Thymus (tissue), 11 donors: Measurements from ENCODE around the gene ERI3. TPM values are rescaled to one million over a fixed set of nuclear protein-coding genes. Genes with fewer than 3 reads are reported as not detected.

Experiments used
- DNase-seq, 9 donors: peaks; one replicate each; pipeline ENCODE4 v3.0.0-alpha.2; 2013; ENCODE audit warnings: low spot score in 9 of 9, low read depth in 6 of 9, missing footprints in 1 of 9
- H3K27ac ChIP-seq, 2 donors: one replicate each; pipeline ENCODE4 v1.5.1; 2013; ENCODE audit warnings: control low read depth in 1 of 2, low read depth in 1 of 2, low read length in 1 of 2, mild to moderate bottlenecking in 1 of 2, moderate library complexity in 1 of 2
- H3K27me3 ChIP-seq, 2 donors: one replicate each; pipeline ENCODE4 v1.5.1; 2013; ENCODE audit warnings: low read length in 1 of 2; ENCODE audit not compliant: control insufficient read depth in 2 of 2, insufficient read depth in 1 of 2
- H3K36me3 ChIP-seq, 2 donors: one replicate each; pipeline ENCODE4 v1.5.1; 2013; ENCODE audit warnings: low read length in 1 of 2, mild to moderate bottlenecking in 1 of 2, moderate library complexity in 1 of 2; ENCODE audit not compliant: control insufficient read depth in 2 of 2, insufficient read depth in 2 of 2
- H3K4me1 ChIP-seq, 2 donors: one replicate each; pipeline ENCODE4 v1.5.1; 2013; ENCODE audit warnings: low read length in 2 of 2; ENCODE audit not compliant: control insufficient read depth in 2 of 2, insufficient read depth in 2 of 2
- H3K4me3 ChIP-seq, 2 donors: one replicate each; pipeline ENCODE4 v1.5.1; 2013; ENCODE audit warnings: low read length in 2 of 2, control low read depth in 1 of 2, mild to moderate bottlenecking in 1 of 2
- H3K9me3 ChIP-seq, 2 donors: one replicate each; pipeline ENCODE4 v1.5.1; 2013; ENCODE audit warnings: low read length in 1 of 2, mild to moderate bottlenecking in 1 of 2; ENCODE audit not compliant: control insufficient read depth in 2 of 2, insufficient read depth in 1 of 2
- WGBS: extraction: QIAGEN DNeasy Blood & Tissue Kit; methylation state at CpG from one replicate; pipeline ENCODE4 v1.1.7; 2013; 5-methylcytosine and 5-hydroxymethylcytosine counted together
- polyA plus RNA-seq: library from polyadenylated mRNA; stranded (reverse); fragments of 200-250 nt; gene quantifications from one replicate; pipeline ENCODE4 v1.2.3, GENCODE V29; 2013
- total RNA-seq: library from RNA; stranded (reverse); fragments of 120-200 nt; gene quantifications from one replicate; pipeline ENCODE4 v1.2.4, GENCODE V29; 2013
- donor health status: healthy.

The ERI3 gene
- total and polyA plus RNA-seq, 2 donors = 28.0 to 42.4 TPM

DNA sequence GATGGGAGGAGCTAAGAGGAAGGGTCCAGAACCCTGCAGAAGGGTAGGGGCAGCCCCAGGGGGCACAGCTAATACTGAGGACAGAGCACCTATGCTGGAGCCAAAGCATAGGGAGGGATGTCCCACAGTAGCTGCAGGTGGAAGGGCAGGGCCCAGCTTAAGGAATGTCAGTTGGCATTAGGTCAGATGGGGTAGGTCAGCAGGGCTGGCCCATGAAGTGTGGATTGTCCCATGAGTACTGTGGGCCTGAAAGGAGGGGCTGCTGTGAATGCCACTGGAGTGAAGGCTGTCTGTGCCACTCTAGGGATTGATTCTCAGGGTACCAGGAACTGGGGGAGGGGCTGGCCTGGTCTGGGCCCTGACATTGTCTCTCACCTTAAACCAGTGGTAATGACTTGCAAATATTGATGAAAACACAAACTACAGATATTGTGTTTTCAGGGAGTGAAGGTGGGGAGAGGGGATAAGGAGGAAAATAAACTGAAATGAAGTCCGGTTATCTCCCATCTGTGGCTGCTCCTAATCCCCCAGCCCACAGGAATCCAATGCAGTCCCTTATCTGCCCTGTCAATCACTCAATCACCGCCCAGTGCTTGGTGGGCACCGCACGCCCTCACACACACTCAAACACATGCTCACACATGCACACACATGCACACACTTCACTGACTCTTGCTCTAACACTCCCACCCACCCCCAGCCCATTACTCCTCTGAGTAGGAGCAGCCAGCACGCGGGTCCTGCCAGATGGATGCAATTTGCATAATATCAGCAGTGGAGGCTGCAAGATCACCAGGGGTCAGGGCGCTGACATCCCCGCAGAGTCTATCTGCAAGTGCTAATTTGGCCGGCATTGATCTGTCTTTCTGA, 114.0 kb downstream of the ERI3 start:
- no peak for DNase-seq
- no peaks in the 10 kb centered on the region for H3K27me3 ChIP-seq
- H3K27ac ChIP-seq = no peak overlapping the region
- no peak overlapping the region for H3K4me3 ChIP-seq
- peaks cover 0 to 9% of the 10 kb centered on the region in 2 donors for H3K4me1 ChIP-seq
- peaks cover 8 to 12% of the 10 kb centered on the region in 2 donors for H3K36me3 ChIP-seq
- WGBS = 98% methylated on average over 9 of the region's 9 CpGs
- H3K9me3 ChIP-seq = no peaks in the 10 kb centered on the region

DNA sequence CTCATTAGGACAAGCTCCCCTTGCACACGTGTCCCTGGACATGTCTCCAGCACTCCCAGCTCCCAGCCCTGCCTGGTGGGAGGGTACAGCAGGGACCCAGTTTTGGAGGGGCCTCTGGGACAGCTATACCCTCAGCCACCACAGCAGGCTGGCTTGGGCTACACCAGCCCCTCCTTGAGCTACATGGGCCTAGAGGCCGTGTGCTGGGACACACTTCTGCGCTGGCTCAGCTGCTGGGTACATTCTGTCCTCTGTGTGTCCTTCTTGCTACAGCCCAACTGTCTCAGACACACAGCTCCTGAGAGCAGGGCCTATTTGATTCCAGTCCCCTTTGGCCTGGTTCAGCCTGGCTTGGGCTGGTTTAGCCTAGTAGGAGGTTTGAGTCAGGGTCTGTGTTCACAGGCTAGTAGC, 115.1 kb downstream of the ERI3 start:
- Histone ChIP-seq H3K4me3 (no peak overlapping the region), H3K27me3 (no peaks in the 10 kb centered on the region), H3K4me1 (peaks cover 0 to 9% of the 10 kb centered on the region in 2 donors), H3K27ac (no peak overlapping the region), H3K36me3 (peaks cover 8 to 14% of the 10 kb centered on the region in 2 donors), H3K9me3 (no peaks in the 10 kb centered on the region)
- 95% methylated on average over 3 of the region's 3 CpGs for WGBS
- DNase-seq = no peak

DNA sequence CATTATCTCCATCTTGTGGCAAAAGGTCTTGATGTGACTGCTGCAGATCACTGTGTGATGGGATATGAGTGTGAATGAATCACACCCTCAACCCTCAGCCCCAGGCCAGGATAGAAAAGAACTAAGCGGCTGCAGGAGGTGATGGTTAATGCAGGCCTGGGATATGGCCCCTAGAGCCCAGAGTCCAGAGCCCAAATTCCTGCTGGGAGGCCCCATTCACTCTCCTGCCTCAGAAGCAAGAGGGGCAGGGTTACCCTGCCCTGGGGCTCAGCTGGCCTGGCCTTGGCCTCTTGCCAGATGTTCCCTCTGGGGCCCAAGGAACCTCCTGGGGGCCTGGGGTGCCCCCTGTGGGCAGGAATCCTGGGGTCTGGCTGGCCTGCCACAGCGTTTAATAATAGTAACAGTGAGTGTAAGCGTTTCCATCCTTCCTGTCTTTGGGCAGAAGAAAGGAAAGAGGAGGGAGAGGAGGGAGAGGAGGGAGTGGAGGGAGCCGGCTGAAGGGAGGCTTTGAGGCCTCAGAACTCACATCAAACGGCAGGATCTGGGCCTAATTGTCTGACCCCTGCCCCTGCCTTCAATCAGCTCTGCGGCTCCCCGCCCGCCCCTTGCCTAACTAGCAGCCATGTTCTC, 115.6 kb downstream of the ERI3 start:
- DNase-seq = no peak
- H3K36me3 ChIP-seq = peaks cover 8 to 14% of the 10 kb centered on the region in 2 donors
- peaks cover 0 to 9% of the 10 kb centered on the region in 2 donors for H3K4me1 ChIP-seq
- no peaks in the 10 kb centered on the region for H3K9me3 ChIP-seq
- WGBS = 76% methylated on average over 8 of the region's 8 CpGs
- H3K4me3 ChIP-seq = no peak overlapping the region
- H3K27me3 ChIP-seq = no peaks in the 10 kb centered on the region
- H3K27ac ChIP-seq = no peak overlapping the region

DNA sequence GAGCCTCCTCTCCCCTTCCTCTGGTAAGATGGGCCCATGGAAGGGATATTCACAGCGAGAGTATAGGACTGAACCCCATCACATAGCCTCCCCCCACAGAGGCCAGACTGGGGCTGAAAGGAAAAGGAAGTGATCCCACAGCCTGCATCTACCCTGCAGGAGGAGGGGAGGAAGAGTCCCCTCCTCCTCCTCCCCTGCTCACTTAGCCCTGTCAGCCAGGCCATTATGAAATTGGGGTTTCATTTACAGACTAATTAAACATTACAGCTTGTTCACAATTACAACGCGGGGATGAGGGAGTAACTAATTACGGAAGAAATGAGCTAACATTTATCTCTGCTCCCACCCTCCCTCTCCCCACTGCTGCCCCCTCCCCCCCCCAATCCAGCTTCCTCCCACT, 116.4 kb downstream of the ERI3 start:
- no peaks in the 10 kb centered on the region for H3K9me3 ChIP-seq
- H3K4me3 ChIP-seq = no peak overlapping the region
- DNase-seq = no peak
- H3K4me1 ChIP-seq = peaks cover 0 to 9% of the 10 kb centered on the region in 2 donors
- WGBS = 91% methylated on average over 4 of the region's 4 CpGs
- H3K27me3 ChIP-seq = no peaks in the 10 kb centered on the region
- peaks cover 8 to 11% of the 10 kb centered on the region in 2 donors for H3K36me3 ChIP-seq
- no peak overlapping the region for H3K27ac ChIP-seq

DNA sequence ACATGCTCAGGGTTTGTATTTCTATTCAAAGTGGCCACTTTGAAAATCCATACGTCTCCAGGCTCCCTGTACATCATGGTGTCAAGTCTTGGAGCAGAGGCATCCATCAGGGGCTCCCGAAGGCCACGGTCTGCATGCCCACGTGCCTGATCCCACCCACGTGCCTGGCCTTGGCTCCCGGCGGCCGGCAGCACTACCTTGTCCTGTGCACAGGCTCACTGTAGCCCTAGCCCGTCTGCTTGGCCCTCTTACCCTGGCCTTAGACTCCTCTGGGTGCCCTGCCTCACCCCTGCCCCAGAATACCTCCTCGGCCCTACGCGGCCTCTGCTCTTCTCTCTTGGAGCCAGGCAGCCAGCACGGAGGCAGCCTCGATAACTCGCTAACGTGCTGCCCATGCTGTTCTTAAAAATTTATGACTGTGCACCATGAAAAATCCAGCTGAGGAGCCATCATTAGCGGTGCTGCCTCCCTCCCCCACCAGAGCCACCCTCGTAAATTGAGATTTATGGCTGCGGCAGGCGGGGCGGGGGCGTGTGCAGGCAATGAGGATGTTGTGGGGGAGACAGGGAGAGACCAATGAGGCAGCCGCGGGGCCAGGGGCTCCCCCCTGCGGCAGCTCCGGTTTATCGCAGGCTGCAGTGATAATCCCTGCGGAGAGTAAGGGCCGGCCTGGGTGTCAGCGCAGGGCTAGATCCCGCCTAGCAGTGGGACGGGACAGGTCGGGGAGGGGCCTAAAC, 117.2 kb downstream of the ERI3 start:
- H3K27me3 ChIP-seq = no peaks in the 10 kb centered on the region
- peaks cover 7 to 8% of the 10 kb centered on the region in 2 donors for H3K36me3 ChIP-seq
- H3K9me3 ChIP-seq = no peaks in the 10 kb centered on the region
- H3K4me3 ChIP-seq = no peak overlapping the region
- DNase-seq = peak; percentile 18 to 76 (median 42)
- 54% methylated on average over 33 of the region's 33 CpGs for WGBS
- peaks cover 0 to 9% of the 10 kb centered on the region in 2 donors for H3K4me1 ChIP-seq
- no peak overlapping the region for H3K27ac ChIP-seq

DNA sequence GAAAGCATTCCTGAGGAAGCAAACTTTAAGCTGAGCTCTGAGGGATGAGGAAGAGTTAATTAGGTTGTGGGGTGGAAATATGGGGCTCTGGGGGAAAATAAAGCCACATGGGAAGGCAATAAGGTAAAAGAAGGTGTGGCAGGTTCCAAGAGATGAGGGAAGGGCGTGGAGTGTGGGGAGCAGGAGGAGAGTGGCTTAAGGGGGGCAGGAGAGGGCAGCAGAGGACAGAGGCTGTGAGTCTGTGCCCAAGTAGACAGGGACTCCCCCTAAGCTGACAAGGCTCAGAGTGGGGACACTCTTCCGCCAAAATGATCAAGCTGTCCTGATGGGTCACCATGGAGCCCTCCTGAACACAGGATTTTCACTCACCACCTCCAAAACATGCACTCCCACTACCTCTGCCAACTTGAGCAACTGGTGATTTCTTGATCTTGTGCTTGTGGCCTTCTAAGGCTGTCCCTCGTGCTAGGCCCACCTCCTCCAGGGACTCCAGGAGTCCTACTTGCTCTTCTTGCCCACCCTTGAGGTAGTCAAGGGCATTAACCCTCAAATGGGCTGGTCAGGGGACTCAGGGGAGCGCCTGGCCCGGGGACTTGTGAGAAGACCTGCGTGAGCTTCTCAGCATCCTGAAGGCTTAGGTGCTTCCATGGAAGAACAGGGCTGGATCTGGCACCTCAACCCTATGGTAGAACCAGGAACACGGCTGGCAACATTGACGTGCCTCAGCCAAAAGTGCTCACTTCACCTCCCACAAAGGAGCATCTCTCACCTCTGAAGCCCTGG, 118.4 kb downstream of the ERI3 start:
- no peak overlapping the region for H3K4me3 ChIP-seq
- no peaks in the 10 kb centered on the region for H3K9me3 ChIP-seq
- H3K27me3 ChIP-seq = no peaks in the 10 kb centered on the region
- peaks cover 0 to 9% of the 10 kb centered on the region in 2 donors for H3K4me1 ChIP-seq
- peaks cover 7 to 8% of the 10 kb centered on the region in 2 donors for H3K36me3 ChIP-seq
- no peak overlapping the region for H3K27ac ChIP-seq
- no peak for DNase-seq
- 90% methylated on average over 8 of the region's 8 CpGs for WGBS

DNA sequence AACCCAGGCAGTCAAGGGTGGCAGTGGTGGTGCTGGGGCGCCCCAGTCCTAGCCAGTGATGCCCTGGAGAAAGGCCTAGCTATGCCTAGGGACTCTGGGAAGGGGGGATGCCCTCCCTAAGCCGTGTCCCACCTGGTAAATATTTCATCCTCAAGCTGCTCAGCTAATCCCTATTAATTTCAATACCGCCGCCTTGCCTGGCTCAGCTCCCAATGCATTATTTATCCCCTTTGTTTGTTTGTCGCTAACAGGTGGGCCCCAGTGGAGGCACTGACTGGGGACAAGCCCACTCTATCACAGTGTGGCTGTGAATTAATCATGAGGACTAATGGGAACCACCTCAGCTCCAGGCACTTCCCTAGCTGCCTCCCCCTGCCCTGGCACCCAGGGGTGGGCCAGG, 119.2 kb downstream of the ERI3 start:
- 99% methylated on average over 5 of the region's 5 CpGs for WGBS
- DNase-seq = no peak
- Histone ChIP-seq H3K36me3 (peaks cover 6 to 7% of the 10 kb centered on the region in 2 donors), H3K27ac (no peak overlapping the region), H3K4me1 (peaks cover 0 to 9% of the 10 kb centered on the region in 2 donors), H3K4me3 (no peak overlapping the region), H3K9me3 (no peaks in the 10 kb centered on the region), H3K27me3 (no peaks in the 10 kb centered on the region)

DNA sequence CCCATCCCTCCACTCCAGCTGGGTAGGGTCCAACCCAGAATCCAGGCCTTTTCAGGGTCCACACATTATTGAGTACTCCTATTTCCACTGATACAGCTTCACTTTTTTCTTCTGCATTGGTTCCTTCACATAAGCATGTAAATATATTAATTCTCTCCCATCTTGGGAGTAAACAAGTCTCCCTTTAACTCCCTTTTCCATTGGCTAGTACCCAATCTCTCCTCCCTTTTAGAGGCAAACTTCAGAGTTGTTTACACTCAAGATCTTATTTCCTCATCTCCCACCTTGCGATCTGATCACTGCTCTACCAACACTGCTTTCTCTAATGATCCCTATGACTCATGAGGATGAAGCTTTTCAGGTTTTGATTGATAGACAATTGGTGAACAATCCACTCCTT, 121.5 kb downstream of the ERI3 start:
- 98% methylated on average over 1 of the region's 1 CpG for WGBS
- peaks cover 0 to 9% of the 10 kb centered on the region in 2 donors for H3K4me1 ChIP-seq

More for the DNA sequence above, 121.5 kb downstream of the ERI3 start:
- DNase-seq = no peak
- Histone ChIP-seq H3K27me3 (no peaks in the 10 kb centered on the region), H3K36me3 (peaks cover 0 to 5% of the 10 kb centered on the region in 2 donors), H3K4me3 (no peak overlapping the region), H3K9me3 (no peaks in the 10 kb centered on the region), H3K27ac (no peak overlapping the region)
